GM12878 (cell line): ENCODE measurements around the gene SYPL2. TPM values are rescaled to one million over a fixed set of nuclear protein-coding genes. Genes with fewer than 3 reads are reported as not detected.
A peak's percentile ranks its signal among the peaks of the same experiment; 100 is the strongest.

ENCODE experiments used
- ATAC-seq: fragments of 200-7000 bp; cut with Tn5 transposase; 3 replicates; pipeline ENCODE4 v1.9.1; 2020; ENCODE audit warnings: mild to moderate bottlenecking, moderate library complexity
- BruUV-seq: library from RNA; stranded (reverse); fragments of 400-500 nt; replicated peaks from 2 replicates; lab custom pipeline; 2021; lab: Mats Ljungman, UMichigan
- CTCF ChIA-PET: fragments of 300-600 bp; sonication (Branson Sonifier 250); formaldehyde crosslinking; extraction: SDS; loops from one replicate; lab custom pipeline; 2021; ENCODE audit warnings: inconsistent platforms; lab: Yijun Ruan, JAX
- POLR2A ChIA-PET: fragments of 350-600 bp; formaldehyde crosslinking; extraction: SDS; loops from one replicate; lab custom pipeline; 2021; ENCODE audit warnings: inconsistent platforms; lab: Charles Lee
- RAD21 ChIA-PET: fragments of 300-600 bp; sonication (Branson Sonifier 250); formaldehyde crosslinking; loops from one replicate; lab custom pipeline; 2023; ENCODE audit warnings: antibody characterized with exemption; ENCODE audit not compliant: unreplicated experiment; lab: Charles Lee
- SMC1A ChIA-PET: fragments of 300-600 bp; sonication (Branson Sonifier 250); formaldehyde crosslinking; loops from one replicate; lab custom pipeline; 2023; ENCODE audit not compliant: unreplicated experiment, uncharacterized antibody; lab: Charles Lee
- DNase-seq: peaks from one replicate; pipeline ENCODE4 v3.0.0-alpha.2; 2011; ENCODE audit warnings: low read depth, low spot score
- FAIRE-seq: peaks from 3 replicates; lab custom pipeline; 2011; peaks lifted over from hg19 to GRCh38; lab: Jason Lieb, UNC
- H2AFZ ChIP-seq: 2 replicates; pipeline ENCODE4 v1.6.0; 2011; ENCODE audit warnings: low read depth, low read length, control low read depth; ENCODE audit not compliant: control insufficient read depth
- H3K27ac ChIP-seq: 2 replicates; pipeline ENCODE4 v1.5.1; 2011; ENCODE audit warnings: control low read depth; ENCODE audit not compliant: control insufficient read depth, insufficient read depth
- H3K27me3 ChIP-seq, 2 experiments: replicated peaks in 1 of 2; 2 replicates each; pipeline versions ENCODE4 v1.6.0 to v1.6.1; 2011; ENCODE audit warnings: low read length in 1 of 2; ENCODE audit not compliant: control insufficient read depth in 2 of 2, insufficient read depth in 2 of 2
- H3K36me3 ChIP-seq, 2 experiments: 2 replicates each; pipeline ENCODE4 v1.5.1; 2011; ENCODE audit warnings: low read length in 1 of 2; ENCODE audit not compliant: control insufficient read depth in 2 of 2, insufficient read depth in 2 of 2
- H3K4me1 ChIP-seq: 2 replicates; pipeline ENCODE4 v1.6.1; 2011; ENCODE audit warnings: mild to moderate bottlenecking, low read length, moderate library complexity, mixed read lengths; ENCODE audit not compliant: control insufficient read depth, insufficient read depth
- H3K4me2 ChIP-seq: 2 replicates; pipeline ENCODE4 v1.6.0; 2011; ENCODE audit warnings: control low read depth; ENCODE audit not compliant: control insufficient read depth, insufficient read depth
- H3K4me3 ChIP-seq: fragments of 200-600 bp; sonication (generic); 2 replicates; pipeline ENCODE4 v1.5.1; 2016
- H3K79me2 ChIP-seq: 2 replicates; pipeline ENCODE4 v1.6.0; 2011; ENCODE audit warnings: low read length; ENCODE audit not compliant: control insufficient read depth, insufficient read depth
- H3K9ac ChIP-seq: 2 replicates; pipeline ENCODE4 v1.8.0; 2011; ENCODE audit warnings: low read length, control low read depth, mixed read lengths; ENCODE audit not compliant: control insufficient read depth, insufficient read depth
- H3K9me3 ChIP-seq: replicated peaks from 3 replicates; pipeline ENCODE4 v1.5.1; 2011; ENCODE audit warnings: mild to moderate bottlenecking, low read length; ENCODE audit not compliant: control insufficient read depth, insufficient read depth
- H4K20me1 ChIP-seq: 2 replicates; pipeline ENCODE4 v1.6.0; 2011; ENCODE audit not compliant: control insufficient read depth, insufficient read depth
- ATF2 ChIP-seq: IDR thresholded peaks from 2 replicates; pipeline ENCODE4 v1.6.1; 2012; ENCODE audit warnings: low read length, inconsistent platforms
- BACH1 ChIP-seq: fragments of 450-650 bp; IDR thresholded peaks from 2 replicates; pipeline ENCODE4 v1.6.1; 2017; ENCODE audit warnings: mild to moderate bottlenecking, borderline replicate concordance
- BRCA1 ChIP-seq: IDR thresholded peaks from 2 replicates; pipeline ENCODE4 v1.6.1; 2011; ENCODE audit warnings: low read depth, low read length, improper control_type of control experiment
- CHD1 ChIP-seq: IDR thresholded peaks from 2 replicates; pipeline ENCODE4 v1.6.1; 2012; ENCODE audit warnings: low read depth, low read length, improper control_type of control experiment
- CHD4 ChIP-seq: fragments of 200-600 bp; sonication (generic); IDR thresholded peaks from 2 replicates; pipeline ENCODE4 v1.6.1; 2016; ENCODE audit warnings: mild to moderate bottlenecking
- HDAC2 ChIP-seq: fragments of 200-600 bp; sonication (generic); IDR thresholded peaks from 2 replicates; pipeline ENCODE4 v1.6.1; 2017
- HDAC6 ChIP-seq: fragments of 200-600 bp; sonication (generic); IDR thresholded peaks from one replicate; pipeline ENCODE4 v1.8.0; 2017; ENCODE audit warnings: antibody characterized with exemption; ENCODE audit not compliant: unreplicated experiment
- IRF5 ChIP-seq: fragments of 450-650 bp; IDR thresholded peaks from 2 replicates; pipeline ENCODE4 v1.6.1; 2017; ENCODE audit warnings: borderline replicate concordance
- JUND ChIP-seq: IDR thresholded peaks from 2 replicates; pipeline ENCODE4 v1.6.1; 2012; ENCODE audit warnings: low read depth, mild to moderate bottlenecking, low read length, improper control_type of control experiment, moderate library complexity
- KAT2A ChIP-seq: conservative IDR thresholded peaks from 2 replicates; pipeline ENCODE4 v1.6.1; 2011; ENCODE audit warnings: low read depth, low read length; ENCODE audit not compliant: control insufficient read depth
- MEF2A ChIP-seq: IDR thresholded peaks from 2 replicates; pipeline ENCODE4 v1.6.1; 2011; ENCODE audit warnings: low read depth, mild to moderate bottlenecking, low read length, moderate library complexity; ENCODE audit not compliant: insufficient read depth
- MEF2B ChIP-seq: fragments of 450-650 bp; IDR thresholded peaks from 2 replicates; pipeline ENCODE4 v1.6.1; 2018; ENCODE audit warnings: mild to moderate bottlenecking, moderate library complexity; ENCODE audit not compliant: partially characterized antibody, poor library complexity, severe bottlenecking
- MTA2 ChIP-seq: fragments of 450-650 bp; IDR thresholded peaks from 2 replicates; pipeline ENCODE4 v1.6.1; 2016; ENCODE audit warnings: low read depth, mild to moderate bottlenecking, moderate library complexity
- SIX5 ChIP-seq: IDR thresholded peaks from 2 replicates; pipeline ENCODE4 v1.6.1; 2011; ENCODE audit warnings: mild to moderate bottlenecking, low read depth, low read length, moderate library complexity; ENCODE audit not compliant: severe bottlenecking
- YBX1 ChIP-seq: fragments of 450-650 bp; IDR thresholded peaks from 2 replicates; pipeline ENCODE4 v1.6.1; 2016; ENCODE audit warnings: antibody characterized with exemption
- ZNF592 ChIP-seq: fragments of 450-650 bp; IDR thresholded peaks from 2 replicates; pipeline ENCODE4 v1.6.1; 2017; ENCODE audit warnings: mild to moderate bottlenecking, moderate library complexity
- WGBS: methylation state at CpG from one replicate; pipeline ENCODE4 v1.1.6; 2016; ENCODE audit warnings: low lambda C conversion rate; ENCODE audit not compliant: insufficient replicate concordance, insufficient coverage; ENCODE audit errors: missing lambda C conversion rate; 5-methylcytosine and 5-hydroxymethylcytosine counted together
- in situ Hi-C: fragments of 300-500 bp; cut with MboI; formaldehyde crosslinking; loops from 9 replicates; pipeline ENCODE4 v1.14.3; 2018; ENCODE audit warnings: mixed read lengths
- intact Hi-C: fragments of 100-400 bp; cut with micrococcal nuclease; formaldehyde crosslinking; loops from one replicate; pipeline ENCODE4 v1.14.2; 2022; ENCODE audit not compliant: unreplicated experiment
- polyA plus RNA-seq, 11 experiments: library from polyadenylated mRNA; depleted of rRNA in 4 of 11; unstranded in 6 of 11; stranded (reverse) in 5 of 11; fragments of >200 nt; fragmentation: Nextera tagmentation in 4 of 11; fragmentation: Illumina TruSeq in 1 of 11; extraction: Ambion mirVana in 4 of 11; extraction: Trizol in 1 of 11; gene quantifications; 1 replicate in 1 of 11; 2 replicates in 10 of 11; pipeline versions ENCODE4 v1.2.1 to v1.2.3, GENCODE V29; 2011 to 2016; ENCODE audit warnings: inconsistent platforms in 2 of 11, missing spikeins in 2 of 11, low read depth in 1 of 11
- total RNA-seq, 4 experiments: library from RNA; depleted of rRNA in 3 of 4; stranded (reverse); fragments of >200 nt in 3 of 4; fragmentation: Illumina TruSeq in 1 of 4; extraction: Trizol in 1 of 4; gene quantifications; 2 replicates each; pipeline versions ENCODE4 v1.2.1 to v1.2.3, GENCODE V29; 2013 to 2021

SYPL2 gene
- total and polyA plus RNA-seq, 10 of the 15 experiments (the other 5 are each of a cell fraction or from before 2014, with no cell fraction given) = 0.04 to 0.11 (median 0.06) TPM; not detected in 3

GRCh38 chr1:109493805-109494539, 27.6 kb downstream of the SYPL2 start, which contains the start of gene CYB561D1 (continued):
- TF ChIP-seq IRF5 (no peak), CHD1 (no peak; the same call in 1 of the 2 replicates), BRCA1 (peak; percentile 76), YBX1 (no peak), MEF2B (peak; percentile 93), JUND (no peak)
- TF ChIP-seq, all 136 proteins: peak for 51

- RAD21 ChIA-PET = interaction anchor here (13.4 kb wide), 1 partner anchor 35 kb away, joined by 422 read pairs; no protein-coding TSS in a partner anchor
- DNase-seq (no peak), ATAC-seq (no peak), FAIRE-seq (no peak)
- H3K4me2 ChIP-seq = no peak overlapping the region
- in situ Hi-C loops (no loop called here), intact Hi-C loops (no loop called here)
- peaks cover 9 to 16% of the 10 kb centered on the region in 2 experiments; a peak in 3 of 4 replicates for H3K36me3 ChIP-seq
- no peak overlapping the region for H3K9ac ChIP-seq
- SMC1A ChIA-PET = interaction anchor here (14.4 kb wide), 1 partner anchor 35 kb away, joined by 431 read pairs; no protein-coding TSS in a partner anchor
- CTCF ChIA-PET = interaction anchor here (5.0 to 26.7 kb wide), 3 partner anchors 12 to 36 kb away, joined by 53 to 1280 read pairs (median 240); partner anchors contain the start of genes AMIGO1, ATXN7L2 and GPR61
- WGBS = 95% methylated on average over 7 of the region's 7 CpGs
- no TSS peak for BruUV-seq
- POLR2A ChIA-PET = interaction anchor here (1.0 to 2.5 kb wide), 3 partner anchors 32 to 36 kb away, joined by 3 to 17 read pairs (median 10); no protein-coding TSS in a partner anchor
- H3K79me2 ChIP-seq = peaks cover 9% of the 10 kb centered on the region
- no peaks in the 10 kb centered on the region for H3K9me3 ChIP-seq
- no peaks in the 10 kb centered on the region for H3K27me3 ChIP-seq
- no peak overlapping the region for H3K4me3 ChIP-seq
- no peak overlapping the region for H3K27ac ChIP-seq
- peaks cover 4% of the 10 kb centered on the region for H3K4me1 ChIP-seq
- H2AFZ ChIP-seq = no peak overlapping the region
- H4K20me1 ChIP-seq = peaks cover 4% of the 10 kb centered on the region; the same call in 1 of the 2 replicates
- TF ChIP-seq MEF2A = no peak
- no peak for TF ChIP-seq ATF2
- TF ChIP-seq CHD4 = no peak
- TF ChIP-seq HDAC6 = no peak
- no peak for TF ChIP-seq SIX5
- no peak for TF ChIP-seq HDAC2
- no peak for TF ChIP-seq BACH1
- no peak for TF ChIP-seq MTA2
- no peak for TF ChIP-seq ZNF592
- no peak for TF ChIP-seq KAT2A
Observed at GRCh38 chr1:109495738-109496137, 29.4 kb downstream of the SYPL2 start.
